Naive B cell (primary cell): Measurements from ENCODE around the gene LITAF. TPM values are rescaled to one million over a fixed set of nuclear protein-coding genes. Genes with fewer than 3 reads are reported as not detected.
A peak's percentile ranks its signal among the peaks of the same experiment; 100 is the strongest.
"Not testable (repeated sequence)": the region's sequence is repeated elsewhere in the genome, so short reads cannot be mapped to it uniquely, and the experiment has no call there.

Experiments
- ATAC-seq, 2 donors: fragments of 150-1000 bp; cut with Tn5 transposase; 2 replicates each; pipeline ENCODE4 v1.10.0; 2021; ENCODE audit warnings: low read depth in 2 of 2, mild to moderate bottlenecking in 2 of 2, moderate library complexity in 2 of 2
- DNase-seq: peaks from one replicate; pipeline ENCODE4 v3.0.0; 2022
- H3K27ac Mint-ChIP-seq, 6 donors: one replicate each; pipeline ENCODE4 v1.8.0; 2020 to 2022; ENCODE audit warnings: mild to moderate bottlenecking in 6 of 6, mixed read lengths in 6 of 6, moderate library complexity in 5 of 6, inconsistent platforms in 2 of 6
- H3K27me3 Mint-ChIP-seq, 3 donors: one replicate each; pipeline ENCODE4 v1.8.0; 2021 to 2022; ENCODE audit warnings: mixed read lengths in 3 of 3, mild to moderate bottlenecking in 1 of 3
- H3K36me3 Mint-ChIP-seq, 2 donors: one replicate each; pipeline ENCODE4 v1.8.0; 2020 to 2022; ENCODE audit warnings: mixed read lengths in 2 of 2, inconsistent platforms in 1 of 2, mild to moderate bottlenecking in 1 of 2
- H3K4me1 Mint-ChIP-seq, 3 donors: one replicate each; pipeline ENCODE4 v1.8.0; 2020 to 2022; ENCODE audit warnings: mixed read lengths in 3 of 3, inconsistent platforms in 1 of 3, mild to moderate bottlenecking in 1 of 3, moderate library complexity in 1 of 3
- H3K4me3 Mint-ChIP-seq, 8 donors: one replicate each; pipeline ENCODE4 v1.8.0; 2020 to 2022; ENCODE audit warnings: mild to moderate bottlenecking in 8 of 8, mixed read lengths in 8 of 8, moderate library complexity in 8 of 8, inconsistent platforms in 2 of 8
- H3K9me3 Mint-ChIP-seq, 7 donors: one replicate each; pipeline ENCODE4 v1.8.0; 2020 to 2022; ENCODE audit warnings: mixed read lengths in 7 of 7, mild to moderate bottlenecking in 5 of 7, inconsistent platforms in 2 of 7, moderate library complexity in 1 of 7
- polyA plus RNA-seq, 6 donors: library from polyadenylated mRNA; unstranded; fragments of 300-500 nt; fragmentation: Illumina TruSeq; gene quantifications; one replicate each; pipeline ENCODE4 v1.2.3, GENCODE V29; 2021; ENCODE audit warnings: low read depth in 6 of 6

The LITAF gene
- polyA plus RNA-seq, 6 donors from 2014 or later: 275 to 379 (median 304) TPM

DNA sequence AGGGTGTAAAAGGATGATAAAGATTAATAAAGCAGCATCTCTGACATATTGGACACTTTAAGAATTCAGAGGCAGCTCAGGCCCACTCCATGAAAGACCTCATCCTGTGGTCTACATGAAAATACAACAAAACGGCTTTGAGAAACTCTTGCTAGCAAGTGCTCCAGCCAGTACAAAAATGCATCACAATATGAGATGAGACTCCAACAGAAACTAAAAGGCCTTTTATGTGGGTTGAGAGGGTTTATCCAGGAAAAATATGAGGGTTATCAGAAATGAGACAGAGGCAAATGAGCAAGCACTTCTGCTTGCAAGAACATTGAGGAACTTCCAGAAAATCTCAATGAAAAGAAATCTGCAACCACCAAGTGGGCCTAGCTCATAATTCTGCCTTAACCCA lies 65.7 kb downstream of the LITAF start:
- DNase-seq (no peak), ATAC-seq (no peak)
- peaks cover 0 to 8% (median 0%) of the 10 kb centered on the region in 3 donors for H3K27me3 Mint-ChIP-seq
- H3K36me3 Mint-ChIP-seq: peaks cover 0 to 3% of the 10 kb centered on the region in 2 donors
- H3K27ac Mint-ChIP-seq: no peak overlapping the region
- peaks cover 3 to 17% (median 5%) of the 10 kb centered on the region in 3 donors for H3K4me1 Mint-ChIP-seq
- peaks cover 0 to 13% (median 6%) of the 10 kb centered on the region in 7 donors for H3K9me3 Mint-ChIP-seq
- no peak overlapping the region for H3K4me3 Mint-ChIP-seq

DNA sequence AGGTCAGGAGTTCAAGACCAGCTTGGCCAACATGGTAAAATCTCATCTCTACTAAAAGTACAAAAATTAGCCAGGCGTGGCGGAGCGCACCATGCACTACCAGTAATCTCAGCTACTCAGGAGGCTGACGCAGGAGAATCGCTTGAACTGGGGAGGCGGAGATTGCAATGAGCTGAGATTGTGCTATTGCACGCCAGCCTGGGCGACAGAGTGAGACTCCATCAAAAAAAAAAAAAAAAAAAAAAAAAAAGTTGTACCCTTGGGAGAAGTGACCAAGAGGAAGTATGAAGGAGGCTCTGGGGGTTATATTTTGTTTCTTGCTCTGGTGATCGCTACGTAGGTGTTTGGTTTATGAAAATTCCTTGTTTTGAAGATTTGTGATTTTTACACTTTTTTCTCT lies 66.3 kb downstream of the LITAF start:
- Mint-ChIP-seq H3K27me3 (peaks cover 0 to 8% (median 0%) of the 10 kb centered on the region in 3 donors), H3K36me3 (peaks cover 0 to 3% of the 10 kb centered on the region in 2 donors), H3K4me1 (peaks cover 3 to 17% (median 5%) of the 10 kb centered on the region in 3 donors), H3K9me3 (peaks cover 0 to 13% (median 6%) of the 10 kb centered on the region in 7 donors), H3K27ac (peak overlapping the region in 4 of 6 donors; percentile 24 to 93 (median 57)), H3K4me3 (peak overlapping the region in 2 of 8 donors; percentile 9 to 13)
- peak; percentile 63 to 88 for ATAC-seq
- peak; percentile 32 for DNase-seq

- DNase-seq (no peak), ATAC-seq (no peak)
- Mint-ChIP-seq H3K36me3 (peaks cover 0 to 3% of the 10 kb centered on the region in 2 donors), H3K9me3 (peaks cover 0 to 13% (median 6%) of the 10 kb centered on the region in 7 donors), H3K4me3 (no peak overlapping the region), H3K4me1 (peaks cover 0 to 16% (median 5%) of the 10 kb centered on the region in 3 donors), H3K27me3 (no peaks in the 10 kb centered on the region), H3K27ac (peak overlapping the region in 1 of 6 donors; percentile 87)
These were observed 68.8 kb downstream of the LITAF start for GRCh38 chr16:11517961-11518360.

- DNase-seq (no peak), ATAC-seq (no peak)
- peaks cover 0 to 3% (median 0%) of the 10 kb centered on the region in 7 donors for H3K9me3 Mint-ChIP-seq
- H3K4me3 Mint-ChIP-seq: no peak overlapping the region
- peak overlapping the region in 1 of 6 donors; percentile 63 for H3K27ac Mint-ChIP-seq
- H3K27me3 Mint-ChIP-seq: no peaks in the 10 kb centered on the region
- peaks cover 0 to 7% (median 5%) of the 10 kb centered on the region in 3 donors for H3K4me1 Mint-ChIP-seq
- no peaks in the 10 kb centered on the region for H3K36me3 Mint-ChIP-seq
These were observed 70.9 kb downstream of the LITAF start for GRCh38 chr16:11515540-11516430.

GRCh38 chr16:11514283-11514682 lies 72.4 kb downstream of the LITAF start:
- peaks cover 0 to 2% (median 0%) of the 10 kb centered on the region in 3 donors for H3K4me1 Mint-ChIP-seq
- H3K4me3 Mint-ChIP-seq: no peak overlapping the region
- peaks cover 0 to 7% (median 0%) of the 10 kb centered on the region in 3 donors for H3K27me3 Mint-ChIP-seq
- DNase-seq: no peak
- H3K27ac Mint-ChIP-seq: no peak overlapping the region
- no peak for ATAC-seq
- peaks cover 0 to 3% (median 0%) of the 10 kb centered on the region in 7 donors for H3K9me3 Mint-ChIP-seq
- peaks cover 3 to 5% of the 10 kb centered on the region in 2 donors for H3K36me3 Mint-ChIP-seq

GRCh38 chr16:11513366-11513765 lies 73.4 kb downstream of the LITAF start:
- H3K36me3 Mint-ChIP-seq, H3K4me3 Mint-ChIP-seq, H3K4me1 Mint-ChIP-seq, ATAC-seq, H3K9me3 Mint-ChIP-seq, H3K27ac Mint-ChIP-seq, DNase-seq, H3K27me3 Mint-ChIP-seq: not testable (repeated sequence)

- Mint-ChIP-seq H3K4me1 (peaks cover 5 to 8% (median 6%) of the 10 kb centered on the region in 3 donors), H3K27ac (no peak overlapping the region), H3K9me3 (peaks cover 0 to 3% (median 0%) of the 10 kb centered on the region in 7 donors), H3K27me3 (peaks cover 0 to 7% (median 0%) of the 10 kb centered on the region in 3 donors), H3K4me3 (no peak overlapping the region), H3K36me3 (peaks cover 3 to 5% of the 10 kb centered on the region in 2 donors)
- no peak for ATAC-seq
- DNase-seq: no peak
These were observed 74.9 kb downstream of the LITAF start for GRCh38 chr16:11511801-11512200.

GRCh38 chr16:11511328-11511727 lies 75.4 kb downstream of the LITAF start:
- Mint-ChIP-seq H3K27ac (no peak overlapping the region), H3K9me3 (peaks cover 0 to 3% (median 0%) of the 10 kb centered on the region in 7 donors), H3K27me3 (peaks cover 0 to 7% (median 0%) of the 10 kb centered on the region in 3 donors), H3K36me3 (peaks cover 3 to 5% of the 10 kb centered on the region in 2 donors), H3K4me3 (no peak overlapping the region), H3K4me1 (peaks cover 10 to 13% (median 11%) of the 10 kb centered on the region in 3 donors)
- ATAC-seq (no peak), DNase-seq (no peak)

DNA sequence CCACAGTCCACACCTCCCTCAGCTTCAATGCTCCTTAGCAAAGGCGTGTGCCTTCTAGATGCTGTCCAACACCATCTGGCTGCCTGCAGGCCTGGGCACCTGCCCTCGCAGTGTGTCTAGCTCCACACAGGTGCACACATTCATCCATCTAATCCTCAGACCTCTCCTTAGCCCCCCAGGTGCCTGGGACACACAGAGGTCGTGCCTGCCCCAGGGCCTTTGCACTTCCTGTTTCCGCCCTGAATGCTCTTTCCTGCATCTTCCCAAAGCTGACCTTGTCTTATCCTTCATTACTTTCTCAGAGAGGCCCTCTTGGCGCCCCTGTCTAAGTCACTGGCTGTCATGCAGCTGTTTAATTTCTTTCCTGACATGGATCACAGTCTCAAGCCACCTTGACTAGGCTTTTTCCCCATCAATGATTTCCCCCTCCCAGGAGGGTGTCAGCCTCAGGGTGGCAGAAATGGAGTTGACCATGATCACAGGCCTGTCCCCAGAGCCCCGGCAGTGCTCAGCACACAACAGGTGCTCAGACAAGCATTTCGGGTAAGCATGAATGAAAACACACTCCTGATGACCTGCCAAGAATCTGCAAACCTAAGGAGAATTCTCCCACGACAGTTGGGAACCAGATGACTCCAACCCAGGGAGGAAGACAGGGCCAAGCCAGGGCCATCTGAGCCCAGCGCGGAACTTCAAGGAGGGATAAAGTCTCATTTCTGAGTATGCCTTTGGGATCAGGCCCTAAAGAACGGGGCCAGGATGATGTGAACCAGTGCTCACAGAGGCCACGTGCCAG lies 76.3 kb downstream of the LITAF start:
- no peak for ATAC-seq
- peaks cover 0 to 3% (median 0%) of the 10 kb centered on the region in 7 donors for H3K9me3 Mint-ChIP-seq
- peaks cover 3 to 5% of the 10 kb centered on the region in 2 donors for H3K36me3 Mint-ChIP-seq
- peak overlapping the region in 1 of 8 donors; percentile 85 for H3K4me3 Mint-ChIP-seq
- H3K4me1 Mint-ChIP-seq: peaks cover 10 to 17% (median 14%) of the 10 kb centered on the region in 3 donors
- H3K27me3 Mint-ChIP-seq: peaks cover 0 to 7% (median 0%) of the 10 kb centered on the region in 3 donors
- no peak for DNase-seq
- H3K27ac Mint-ChIP-seq: peak overlapping the region in 2 of 6 donors; percentile 35 to 69

- H3K4me3 Mint-ChIP-seq: peak overlapping the region in 1 of 8 donors; percentile 44
- H3K27ac Mint-ChIP-seq: peak overlapping the region in 1 of 6 donors; percentile 14
- no peak for ATAC-seq
- no peak for DNase-seq
- H3K27me3 Mint-ChIP-seq: peaks cover 0 to 7% (median 0%) of the 10 kb centered on the region in 3 donors
- peaks cover 10 to 17% (median 14%) of the 10 kb centered on the region in 3 donors for H3K4me1 Mint-ChIP-seq
- H3K36me3 Mint-ChIP-seq: peaks cover 3 to 5% of the 10 kb centered on the region in 2 donors
- peaks cover 0 to 3% (median 0%) of the 10 kb centered on the region in 7 donors for H3K9me3 Mint-ChIP-seq
These were observed 78.7 kb downstream of the LITAF start for GRCh38 chr16:11507991-11508390.

GRCh38 chr16:11507350-11507749 lies 79.4 kb downstream of the LITAF start:
- H3K27me3 Mint-ChIP-seq: peaks cover 0 to 7% (median 0%) of the 10 kb centered on the region in 3 donors
- DNase-seq: no peak
- no peak for ATAC-seq
- H3K4me1 Mint-ChIP-seq: peaks cover 10 to 17% (median 14%) of the 10 kb centered on the region in 3 donors
- peaks cover 0 to 3% (median 0%) of the 10 kb centered on the region in 7 donors for H3K9me3 Mint-ChIP-seq
- peaks cover 3 to 5% of the 10 kb centered on the region in 2 donors for H3K36me3 Mint-ChIP-seq
- H3K4me3 Mint-ChIP-seq: peak overlapping the region in 7 of 8 donors; percentile 54 to 92 (median 82)
- H3K27ac Mint-ChIP-seq: peak overlapping the region in 3 of 6 donors; percentile 56 to 79 (median 73)

GRCh38 chr16:11506741-11507305 lies 79.9 kb downstream of the LITAF start:
- Mint-ChIP-seq H3K27me3 (peaks cover 0 to 7% (median 0%) of the 10 kb centered on the region in 3 donors), H3K36me3 (peaks cover 3 to 5% of the 10 kb centered on the region in 2 donors), H3K4me3 (peak overlapping the region; percentile 48 to 92 (median 82)), H3K4me1 (peaks cover 10 to 17% (median 14%) of the 10 kb centered on the region in 3 donors), H3K9me3 (peaks cover 0 to 3% (median 0%) of the 10 kb centered on the region in 7 donors), H3K27ac (peak overlapping the region in 5 of 6 donors; percentile 42 to 85 (median 63))
- ATAC-seq (peak; percentile 88 to 89), DNase-seq (peak; percentile 53)
